CD4-positive, alpha-beta T cell treated with Interferon gamma for 1 hour (primary cell): ENCODE measurements around the gene MYO19.
A peak's percentile ranks its signal among the peaks of the same experiment; 100 is the strongest.

Source experiments
- DNase-seq: peaks from one replicate; pipeline ENCODE4 v3.0.0-alpha.2; 2020

The MYO19 gene, protein sequence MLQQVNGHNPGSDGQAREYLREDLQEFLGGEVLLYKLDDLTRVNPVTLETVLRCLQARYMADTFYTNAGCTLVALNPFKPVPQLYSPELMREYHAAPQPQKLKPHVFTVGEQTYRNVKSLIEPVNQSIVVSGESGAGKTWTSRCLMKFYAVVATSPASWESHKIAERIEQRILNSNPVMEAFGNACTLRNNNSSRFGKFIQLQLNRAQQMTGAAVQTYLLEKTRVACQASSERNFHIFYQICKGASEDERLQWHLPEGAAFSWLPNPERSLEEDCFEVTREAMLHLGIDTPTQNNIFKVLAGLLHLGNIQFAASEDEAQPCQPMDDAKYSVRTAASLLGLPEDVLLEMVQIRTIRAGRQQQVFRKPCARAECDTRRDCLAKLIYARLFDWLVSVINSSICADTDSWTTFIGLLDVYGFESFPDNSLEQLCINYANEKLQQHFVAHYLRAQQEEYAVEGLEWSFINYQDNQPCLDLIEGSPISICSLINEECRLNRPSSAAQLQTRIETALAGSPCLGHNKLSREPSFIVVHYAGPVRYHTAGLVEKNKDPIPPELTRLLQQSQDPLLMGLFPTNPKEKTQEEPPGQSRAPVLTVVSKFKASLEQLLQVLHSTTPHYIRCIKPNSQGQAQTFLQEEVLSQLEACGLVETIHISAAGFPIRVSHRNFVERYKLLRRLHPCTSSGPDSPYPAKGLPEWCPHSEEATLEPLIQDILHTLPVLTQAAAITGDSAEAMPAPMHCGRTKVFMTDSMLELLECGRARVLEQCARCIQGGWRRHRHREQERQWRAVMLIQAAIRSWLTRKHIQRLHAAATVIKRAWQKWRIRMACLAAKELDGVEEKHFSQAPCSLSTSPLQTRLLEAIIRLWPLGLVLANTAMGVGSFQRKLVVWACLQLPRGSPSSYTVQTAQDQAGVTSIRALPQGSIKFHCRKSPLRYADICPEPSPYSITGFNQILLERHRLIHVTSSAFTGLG

DNA sequence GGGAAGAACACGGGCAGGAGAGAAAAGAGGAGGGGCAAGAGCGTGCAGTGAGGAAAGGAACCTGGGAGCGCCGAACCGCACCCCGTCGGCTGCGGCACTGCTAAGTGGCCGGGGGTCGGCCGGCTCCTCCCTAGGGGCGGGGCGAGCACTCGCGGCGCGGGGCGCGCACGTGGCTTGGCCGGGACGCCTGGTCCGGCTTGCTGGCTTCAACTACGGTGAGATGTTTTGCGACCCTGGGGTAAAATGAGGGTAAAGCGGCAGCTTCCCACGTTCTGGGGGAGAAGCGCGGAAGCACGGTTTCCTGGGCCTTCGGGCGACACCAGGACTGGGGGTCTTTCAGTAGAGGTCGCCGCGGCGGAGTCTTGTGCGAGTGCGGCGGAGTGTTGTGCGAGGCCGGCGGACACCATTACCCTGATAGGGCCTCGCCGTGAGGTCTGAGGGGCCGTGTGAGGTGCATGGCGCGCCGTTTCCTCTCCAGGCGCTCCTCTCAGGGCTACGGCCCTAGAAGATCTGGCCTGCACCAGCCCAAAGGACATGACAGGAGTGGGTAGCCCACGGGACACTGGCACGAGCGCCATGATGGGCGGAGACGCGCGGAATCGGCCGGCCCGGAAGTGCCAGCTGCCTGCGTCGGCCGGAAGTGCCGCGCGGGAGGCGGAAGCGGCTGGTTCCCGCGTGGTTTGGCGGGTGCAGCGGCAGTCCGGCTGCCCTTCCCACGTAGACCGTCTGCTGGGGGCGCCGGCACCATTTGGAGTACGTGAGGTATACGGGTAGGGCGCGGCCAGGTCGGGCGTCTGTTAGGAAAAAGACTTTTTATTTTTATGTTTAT lies at the start of gene MYO19, which contains the start of gene PIGW:
MYO19 (minus strand) TSS at position 29 of the 829 bp plus-strand sequence. CDS start 2,330 bp downstream, outside the sequence.
PIGW (plus strand) TSS at position 148 of the 829 bp plus-strand sequence. CDS start 2,115 bp downstream, outside the sequence.
- DNase-seq, result peak; percentile 87

DNA sequence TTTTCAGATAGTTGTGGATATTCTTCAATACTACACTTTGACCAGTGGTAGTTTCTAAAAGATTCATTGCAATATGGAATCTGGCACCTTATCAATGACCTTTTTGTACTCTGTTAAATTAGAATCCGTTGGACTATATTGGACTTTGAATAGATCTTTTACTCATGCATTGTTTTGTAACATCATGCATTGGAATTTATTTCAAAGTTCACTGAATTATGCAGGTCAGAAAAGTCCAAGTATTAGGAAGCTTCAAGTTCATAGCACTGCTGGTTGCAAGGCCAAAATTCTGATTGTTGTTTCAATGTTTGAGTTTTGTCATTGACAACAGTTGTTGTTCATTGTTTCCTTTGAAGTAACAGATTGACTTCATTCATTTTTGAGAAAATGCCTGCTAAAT lies 49.1 kb upstream of the MYO19 start:
- DNase-seq, result no peak

DNA sequence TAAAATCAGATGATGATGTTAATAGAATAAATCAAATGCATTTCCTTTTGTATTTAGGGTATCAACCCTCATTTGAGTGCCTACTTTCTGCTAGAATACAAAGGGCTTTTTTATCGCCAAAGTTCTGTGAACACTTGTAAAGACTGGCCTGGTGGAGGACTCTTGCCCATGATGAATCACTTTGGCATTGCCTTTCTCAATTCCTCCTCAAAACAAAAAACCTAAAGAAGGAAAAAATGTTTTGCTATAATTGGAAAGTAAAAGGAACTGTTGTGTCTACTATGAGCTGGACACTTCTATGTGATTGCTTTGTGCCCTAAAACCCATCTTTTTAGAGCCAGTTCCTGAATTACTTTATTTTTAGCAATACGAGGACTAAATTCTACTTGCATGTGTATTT lies 44.0 kb upstream of the MYO19 start:
- DNase-seq, result no peak

DNA sequence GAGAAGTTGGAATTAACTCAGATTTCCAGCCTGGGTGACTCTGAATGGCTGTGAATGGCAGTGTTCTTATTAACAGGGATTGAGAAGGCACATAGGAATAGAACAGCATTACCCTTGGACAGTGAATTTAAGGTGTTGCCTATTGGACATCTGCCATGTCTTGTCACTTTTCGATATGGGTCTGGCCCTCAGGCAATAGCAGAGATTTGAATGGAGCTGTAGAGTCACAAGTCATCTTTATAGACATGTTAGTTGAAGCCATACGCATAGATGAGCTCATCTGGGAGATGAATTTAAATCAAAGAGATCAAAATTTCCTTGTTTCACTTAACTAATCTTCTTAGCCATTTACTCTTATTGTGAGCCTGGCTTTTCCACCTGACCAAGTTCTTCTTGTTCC lies 42.1 kb upstream of the MYO19 start:
- no peak for DNase-seq

DNA sequence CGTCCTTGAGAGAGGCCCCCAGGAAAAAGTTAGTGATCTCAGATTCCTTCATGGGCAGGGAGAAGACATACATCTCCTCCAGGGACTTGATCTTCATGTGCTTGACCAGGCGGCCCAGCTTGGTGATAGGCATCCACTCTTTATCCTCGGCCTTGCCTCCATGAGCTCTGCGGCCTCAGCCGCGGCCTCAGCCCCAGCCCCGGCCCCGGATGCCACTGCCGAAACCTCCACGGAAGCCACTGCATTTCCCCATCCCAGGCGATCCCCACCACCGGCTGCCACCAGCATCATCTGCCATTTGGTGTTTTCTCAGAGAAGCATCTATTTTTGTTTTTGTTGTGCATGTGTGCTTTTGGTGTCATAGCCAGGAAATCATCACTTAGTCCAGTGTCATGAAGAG lies 40.4 kb upstream of the MYO19 start:
- no peak for DNase-seq

DNA sequence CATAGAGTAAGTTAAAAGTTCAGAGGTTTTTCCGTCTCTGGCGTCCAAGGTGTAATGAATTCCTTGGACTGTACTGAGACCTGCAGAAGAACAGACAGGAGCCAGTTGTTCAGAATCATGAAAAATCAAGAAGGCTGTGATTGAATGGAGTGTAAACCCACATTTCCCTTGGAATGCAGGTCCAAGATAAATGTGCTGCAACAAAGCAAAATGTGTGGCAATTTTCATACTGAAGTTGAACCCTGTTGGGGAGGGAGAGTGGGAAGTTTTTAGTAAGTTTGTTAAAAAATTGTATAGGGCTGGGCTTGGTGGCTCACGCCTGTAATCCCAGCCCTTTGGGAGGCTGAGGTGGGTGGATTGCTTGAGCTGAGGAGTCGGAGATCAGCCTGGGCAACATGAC lies 31.4 kb upstream of the MYO19 start:
- DNase-seq, result no peak

DNA sequence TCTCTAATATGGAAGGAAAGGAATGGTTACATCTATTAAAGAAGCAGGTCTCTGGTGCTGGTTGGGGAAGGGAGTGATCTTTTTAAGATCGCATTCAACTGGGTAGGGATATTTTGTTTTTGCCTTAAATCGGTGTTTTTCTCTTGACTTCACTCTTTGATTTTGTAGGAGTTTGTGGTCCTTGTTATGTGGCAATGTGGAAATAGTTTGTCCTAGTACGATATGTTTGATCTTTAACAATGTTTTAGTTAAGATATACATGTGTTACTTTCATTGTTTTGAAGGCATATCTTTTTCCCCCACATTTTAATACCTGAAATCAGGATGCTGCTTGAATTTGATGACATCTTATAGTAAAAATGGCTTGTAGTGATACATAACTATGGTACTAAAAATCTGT lies 18.8 kb upstream of the MYO19 start:
- no peak for DNase-seq

DNA sequence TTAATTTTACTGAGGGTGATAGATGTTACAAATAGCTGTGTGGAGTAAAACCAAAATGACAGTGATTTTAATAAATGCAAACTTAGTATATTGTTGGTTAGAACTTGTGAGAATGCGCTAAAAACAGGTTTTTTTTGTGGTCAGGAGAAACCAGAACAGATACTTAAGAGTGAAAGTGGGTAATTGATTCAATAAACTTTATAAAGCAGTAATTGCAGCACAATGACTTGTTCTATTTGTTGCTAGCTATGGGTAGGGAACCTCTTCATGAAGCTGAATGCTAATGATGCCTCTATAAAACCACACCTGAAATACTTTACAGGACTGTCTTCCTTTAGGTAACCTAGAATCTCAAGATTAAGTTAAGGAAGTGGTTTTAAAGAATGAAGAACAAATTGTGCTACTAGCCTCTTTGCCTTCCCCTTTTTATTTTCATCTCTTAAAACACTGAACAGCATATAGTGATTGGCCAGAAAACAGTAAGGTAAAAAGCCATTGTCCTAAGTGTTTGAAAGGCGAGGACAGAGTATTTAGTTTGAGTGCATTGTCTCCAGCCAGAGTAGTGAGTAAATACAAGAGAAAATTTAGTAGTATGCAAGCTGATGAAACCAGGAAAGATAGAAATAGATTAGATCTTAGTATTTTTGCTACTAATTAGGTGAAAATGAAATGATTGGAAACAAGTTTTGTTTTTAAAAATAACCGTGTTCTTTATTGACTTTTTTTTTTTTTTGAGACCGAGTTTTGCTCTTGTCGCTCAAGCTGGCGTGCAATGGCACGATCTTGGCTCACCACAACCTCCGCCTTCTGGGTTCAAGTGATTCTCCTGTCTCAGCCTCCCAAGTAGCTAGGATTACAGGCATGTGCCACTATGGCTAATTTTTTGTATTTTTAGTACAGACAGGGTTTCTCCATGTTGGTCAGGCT lies 16.1 kb upstream of the MYO19 start:
- DNase-seq, result no peak

DNA sequence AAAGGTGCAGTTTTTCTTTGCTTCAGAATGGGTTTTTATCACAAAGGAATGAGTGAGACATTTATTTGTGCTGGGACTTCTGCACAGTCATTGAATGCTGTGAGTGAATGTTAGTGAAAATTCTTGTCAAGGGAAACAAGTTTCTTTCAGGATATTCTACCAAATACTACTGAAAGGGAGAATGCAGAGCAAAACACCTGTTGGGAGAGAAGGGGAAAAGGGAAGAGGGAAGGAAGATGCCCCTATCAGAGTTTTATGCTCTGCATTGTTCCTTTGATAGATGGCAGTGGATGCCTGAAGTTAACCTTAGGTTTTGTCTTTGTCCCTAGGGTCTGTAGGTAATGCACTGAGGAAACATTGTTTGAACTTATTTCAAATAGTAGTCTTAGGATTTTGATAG lies 13.1 kb upstream of the MYO19 start:
- no peak for DNase-seq

DNA sequence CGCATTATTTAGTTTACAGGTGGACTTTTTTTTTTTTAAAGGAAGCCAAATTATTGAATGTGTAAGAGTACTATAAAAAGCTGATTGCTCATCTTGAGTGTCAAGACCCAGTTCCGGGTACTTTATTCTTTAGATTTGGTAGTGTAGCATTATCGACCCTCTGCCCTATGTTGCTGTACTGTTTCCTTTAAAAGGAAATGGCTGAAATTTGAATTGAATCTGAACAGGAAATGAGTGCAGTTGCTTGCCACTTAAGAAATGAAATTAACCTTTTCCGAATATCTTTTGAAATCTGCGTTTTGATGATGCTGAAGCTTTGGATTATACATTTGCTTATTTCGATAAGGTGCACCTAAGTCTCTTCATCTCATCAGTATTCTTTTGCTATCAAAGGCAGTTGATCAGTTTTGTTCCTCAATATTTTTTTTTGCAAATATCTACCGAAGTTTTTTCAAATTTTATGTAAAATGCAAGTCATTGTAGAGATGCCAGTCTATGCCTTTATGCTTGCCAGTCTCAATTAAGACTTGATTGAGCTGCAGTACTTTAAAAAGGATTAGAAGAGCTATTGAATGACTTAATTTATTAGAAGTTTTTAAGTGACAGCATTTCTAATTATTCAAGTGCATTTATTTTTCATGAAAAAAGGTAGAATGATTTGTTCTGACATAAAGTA lies 11.9 kb upstream of the MYO19 start:
- no peak for DNase-seq

DNA sequence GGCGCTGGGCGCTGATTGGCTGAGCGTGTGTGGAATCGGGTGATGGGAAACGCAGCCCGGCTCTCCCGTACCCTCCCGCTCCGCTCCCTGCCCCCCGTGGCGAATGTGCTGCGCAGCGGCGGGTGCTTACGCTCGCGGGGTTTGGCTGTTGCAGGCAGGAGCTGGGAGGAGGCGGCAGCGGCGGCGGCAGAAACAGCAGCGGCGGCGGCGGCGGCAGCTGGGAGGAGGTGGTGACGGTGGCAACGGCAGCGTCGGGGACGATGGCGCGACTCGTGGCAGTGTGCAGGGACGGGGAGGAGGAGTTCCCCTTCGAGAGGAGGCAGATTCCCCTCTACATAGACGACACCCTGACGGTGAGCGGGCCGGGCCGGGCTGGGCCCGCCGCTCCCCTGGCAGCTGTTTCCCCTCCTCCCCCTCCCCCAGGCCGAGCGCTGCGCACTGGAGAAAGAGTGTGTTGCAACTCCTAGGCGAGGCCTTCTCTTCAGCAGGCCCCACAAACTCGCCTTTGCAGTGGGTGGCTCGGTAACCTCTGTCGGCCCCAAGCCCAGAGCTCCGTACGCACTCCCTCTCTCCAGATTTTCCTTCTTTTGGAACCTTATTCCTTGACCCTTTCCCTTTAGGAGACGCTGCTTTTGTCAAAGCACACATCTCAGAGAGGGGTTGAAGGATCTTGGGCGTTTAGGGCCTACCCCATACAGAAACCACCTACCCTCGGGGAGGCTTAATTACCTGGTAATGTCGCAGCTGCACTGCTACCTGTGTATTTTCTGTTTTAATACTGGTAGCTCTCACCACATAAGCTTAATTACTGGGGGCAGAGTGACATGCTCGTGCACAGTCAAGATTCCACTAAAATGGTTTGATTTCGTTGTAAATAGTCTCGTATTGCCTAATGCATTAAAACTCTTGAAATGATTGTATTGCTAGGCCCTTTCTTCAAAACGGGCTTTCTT lies 11.1 kb upstream of the MYO19 start:
- DNase-seq, result peak; percentile 96

DNA sequence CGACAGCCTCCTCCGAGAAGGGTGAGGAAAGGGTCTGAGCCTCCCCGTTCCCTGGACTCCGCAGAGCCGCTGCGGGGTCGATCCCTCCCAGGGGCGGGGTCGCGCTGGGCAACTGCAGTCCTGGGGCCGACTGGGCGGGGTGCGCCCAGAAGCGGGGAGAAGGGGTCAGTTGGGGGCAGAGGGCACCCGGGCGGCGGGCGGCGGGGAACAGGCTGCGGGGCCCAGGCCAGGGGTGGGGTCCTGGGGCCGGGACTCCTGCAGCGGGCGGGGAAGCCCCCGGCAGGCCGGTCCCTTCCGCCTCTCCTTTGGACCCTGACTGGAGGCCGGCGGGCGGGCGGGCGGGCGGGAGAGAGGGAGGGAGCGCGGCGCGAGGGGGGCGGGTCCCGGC lies 10.4 kb upstream of the MYO19 start:
- no peak for DNase-seq

DNA sequence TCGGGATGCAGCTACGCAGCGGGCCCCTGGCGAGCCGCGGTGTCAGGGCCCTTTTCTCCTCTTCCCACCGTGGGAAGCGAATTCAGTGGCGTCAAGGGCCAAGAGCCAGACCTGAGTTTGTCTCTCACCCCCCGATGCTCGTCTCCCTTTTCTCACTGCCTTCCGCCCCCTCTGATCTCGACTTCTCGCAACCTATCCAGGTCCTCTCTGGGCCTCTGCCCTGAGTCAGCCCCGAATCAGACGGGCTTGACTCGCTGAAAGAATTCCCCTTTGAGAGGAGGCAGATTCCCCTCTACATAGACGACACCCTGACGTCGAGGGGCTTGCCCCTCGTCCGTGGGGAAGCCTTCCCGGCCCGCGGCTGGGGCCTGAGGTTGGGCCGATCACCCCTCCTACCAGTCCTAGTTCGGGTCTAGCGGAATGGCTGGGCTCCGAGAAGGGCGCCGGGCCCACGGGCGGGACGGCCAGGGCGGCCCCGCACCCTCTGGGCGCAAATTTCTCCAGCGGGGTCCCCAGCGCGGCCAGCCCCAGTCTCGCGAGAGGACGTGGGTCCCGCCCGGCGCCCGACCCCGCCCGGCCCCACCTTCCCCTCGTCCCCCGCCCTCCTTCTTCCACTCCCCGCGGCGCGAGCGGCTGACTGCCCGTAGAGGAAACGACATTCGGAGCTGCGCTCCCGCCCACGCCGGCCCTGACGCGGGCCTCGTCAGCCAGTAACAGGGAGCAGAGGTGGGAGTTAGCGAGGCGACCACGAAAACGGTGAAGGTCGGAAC lies 9.8 kb upstream of the MYO19 start, which contains the start of gene GGNBP2:
GGNBP2 (plus strand) TSS at position 613 of the 770 bp plus-strand sequence. CDS start 806 bp downstream, outside the sequence.
- peak; percentile 93 for DNase-seq

DNA sequence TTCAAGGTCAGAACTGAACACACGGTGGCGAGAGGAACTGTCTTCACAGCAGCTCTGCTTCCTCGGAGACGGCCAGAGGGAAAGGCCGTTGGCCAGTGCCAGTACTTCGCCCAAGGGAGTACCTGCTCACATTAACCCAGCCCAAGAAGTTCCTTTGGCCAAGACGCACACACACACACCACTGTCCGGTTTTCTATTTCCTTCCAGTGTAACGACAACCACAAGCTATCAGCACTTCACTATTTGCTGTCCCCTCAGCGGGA lies 9.3 kb upstream of the MYO19 start:
- peak; percentile 14 for DNase-seq

DNA sequence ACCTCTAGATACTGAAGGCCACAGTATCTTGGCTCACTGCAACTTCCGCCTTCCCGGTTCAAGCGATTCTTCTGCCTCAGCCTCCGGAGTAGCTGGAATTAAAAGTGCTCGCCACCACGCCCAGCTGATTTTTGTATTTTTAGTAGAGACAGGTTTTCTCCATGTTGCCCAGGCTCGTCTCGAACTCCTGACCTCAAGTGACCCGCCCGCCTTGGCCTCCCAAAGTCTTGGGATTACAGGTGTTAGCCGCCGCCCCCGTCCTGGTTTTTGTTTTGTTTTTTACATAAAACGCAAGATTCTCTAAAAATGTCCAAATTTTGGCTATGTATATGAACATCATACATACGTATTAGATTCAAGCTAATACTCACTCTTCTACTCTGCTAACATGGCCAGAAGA lies 8.1 kb upstream of the MYO19 start:
- DNase-seq, result no peak

DNA sequence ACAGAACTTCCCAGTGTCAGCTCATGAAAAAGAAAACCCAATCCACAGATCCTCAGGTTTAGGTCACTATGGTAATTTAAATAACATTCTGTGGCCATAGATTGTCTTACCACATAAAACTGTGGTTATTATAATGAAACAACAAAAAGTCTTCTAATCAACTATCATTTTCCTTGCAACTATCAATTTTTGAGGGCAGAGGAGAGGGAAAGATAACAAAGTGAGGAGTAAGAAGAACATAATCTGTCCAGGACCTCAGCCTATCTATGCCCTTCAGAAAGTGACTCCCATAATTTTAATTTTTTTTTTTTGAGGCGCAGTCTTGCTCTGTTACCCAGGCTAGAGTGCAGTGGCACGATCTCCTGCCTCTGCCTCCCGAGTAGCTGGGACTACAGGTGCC lies 6.0 kb upstream of the MYO19 start:
- DNase-seq, result no peak

DNA sequence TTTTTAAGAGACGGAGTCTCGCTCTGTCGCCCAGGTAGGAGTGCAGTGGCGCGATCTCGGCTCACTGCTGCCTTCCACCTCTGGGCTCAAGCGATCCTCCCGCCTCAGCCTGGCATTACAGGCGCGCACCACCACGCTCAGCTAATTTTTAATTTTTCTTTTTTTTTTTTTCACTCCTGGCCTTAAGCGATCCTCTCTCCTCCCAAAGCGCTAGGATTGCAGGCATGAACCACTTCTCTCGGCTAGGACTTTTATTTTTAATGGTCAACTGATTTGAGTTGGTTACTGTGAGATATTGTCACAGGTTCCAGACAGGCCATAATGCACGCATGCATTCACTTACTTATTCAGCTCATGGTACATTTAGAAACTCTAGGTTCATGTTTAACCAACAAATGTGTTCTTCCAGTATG lies 1.0 kb upstream of the MYO19 start:
- DNase-seq, result no peak

DNA sequence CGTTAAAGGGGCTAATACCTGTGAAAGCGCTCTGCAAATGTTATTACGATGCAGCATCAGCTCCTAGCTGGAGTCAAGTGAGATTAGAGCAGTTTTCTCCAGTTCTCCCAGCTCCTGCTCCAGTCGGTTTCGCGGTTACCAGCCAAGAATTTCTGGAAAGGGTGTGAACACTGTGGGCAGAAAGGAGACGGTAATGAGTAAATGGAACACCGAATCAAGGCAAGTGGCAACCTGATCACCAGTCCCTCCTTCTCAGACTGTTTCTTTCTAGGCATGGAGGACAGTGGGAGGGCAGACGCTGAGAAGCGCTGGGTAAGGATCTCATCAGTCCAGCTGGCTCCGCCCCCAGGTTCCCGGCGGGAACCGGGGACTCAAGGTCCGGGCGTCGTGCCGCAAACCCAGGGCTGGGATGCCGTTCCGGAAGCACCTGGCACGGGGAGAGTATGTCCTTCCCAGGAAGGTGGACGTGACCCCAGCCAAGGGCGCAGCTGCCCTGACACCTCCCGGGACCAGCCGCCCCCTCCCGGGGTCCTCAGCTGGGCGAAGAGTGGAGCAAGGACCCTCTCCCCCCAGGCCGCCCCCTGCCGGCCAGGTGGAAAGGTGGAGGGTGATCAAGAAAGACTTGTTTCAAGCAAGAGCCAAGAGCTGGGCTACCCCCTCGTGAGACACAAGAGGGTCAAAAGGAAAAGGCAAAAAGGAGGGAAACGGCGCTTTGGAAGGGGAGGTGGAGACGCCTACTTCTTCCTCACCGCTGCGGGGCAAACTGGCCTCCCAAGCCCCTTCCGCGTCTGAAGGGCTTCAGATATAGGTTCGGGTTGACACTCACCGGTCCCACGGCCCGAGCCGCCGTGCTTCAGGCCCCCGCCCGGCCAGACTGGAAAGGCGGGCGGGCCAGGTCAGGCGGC lies 481 bp downstream of the MYO19 start:
- DNase-seq, result peak; percentile 52
